ENCODE data around the gene TDG.

TDG gene

DNA sequence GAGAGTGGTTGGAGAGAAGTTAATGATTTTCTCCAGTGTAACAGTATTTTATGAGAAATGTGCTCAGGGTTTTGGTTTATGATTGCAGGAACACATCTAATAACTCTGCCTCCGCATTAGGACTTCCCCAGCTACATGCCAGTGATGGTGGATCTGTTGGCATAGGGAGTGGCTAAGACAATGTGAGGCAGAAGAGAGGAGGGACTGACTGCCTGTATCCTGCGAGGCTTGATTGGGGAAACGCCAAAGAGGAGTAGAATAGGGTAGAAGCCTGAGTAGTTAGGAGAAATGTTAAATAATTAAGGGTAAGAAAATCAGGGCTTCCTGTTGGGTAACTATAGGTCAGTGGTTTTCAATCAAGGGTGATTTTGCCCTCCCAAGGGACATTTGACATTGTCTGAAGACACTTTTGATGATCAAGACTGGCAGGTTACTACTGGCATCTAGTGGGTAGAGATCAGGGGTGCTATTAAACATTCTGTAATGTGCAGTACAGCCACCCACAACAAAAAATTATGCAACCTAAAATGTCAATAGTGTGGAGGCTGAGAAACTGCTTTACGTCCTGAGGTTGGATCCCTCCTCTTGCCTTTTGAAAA is 12.8 kb downstream of the TDG start:
- H3K4me1 ChIP-seq, result no peaks in the 10 kb centered on the region
- H3K9me3 ChIP-seq, result no peaks in the 10 kb centered on the region
- H3K27me3 ChIP-seq (ENCODE audit: low read depth), result no peaks in the 10 kb centered on the region
- in situ Hi-C loops (cut with MboI; ENCODE audit: low sequenced_read_pairs), result no loop called here
- DNase-seq (ENCODE audit: low spot score in 2 of 2), result no peak
- no peak overlapping the region for H3K4me3 ChIP-seq
- H3K36me3 ChIP-seq (replicated peaks), result peaks cover 57% of the 10 kb centered on the region

GRCh38 chr12:103986829-103987228 is 21.2 kb downstream of the TDG start:
- no peak for DNase-seq (ENCODE audit: low spot score in 2 of 2)
- H3K4me1 ChIP-seq, result no peaks in the 10 kb centered on the region
- no peak overlapping the region for H3K4me3 ChIP-seq
- no peaks in the 10 kb centered on the region for H3K9me3 ChIP-seq
- H3K27me3 ChIP-seq (ENCODE audit: low read depth), result no peaks in the 10 kb centered on the region
- peaks cover 60% of the 10 kb centered on the region for H3K36me3 ChIP-seq (replicated peaks)
- in situ Hi-C loops (cut with MboI; ENCODE audit: low sequenced_read_pairs), result no loop called here

DNA sequence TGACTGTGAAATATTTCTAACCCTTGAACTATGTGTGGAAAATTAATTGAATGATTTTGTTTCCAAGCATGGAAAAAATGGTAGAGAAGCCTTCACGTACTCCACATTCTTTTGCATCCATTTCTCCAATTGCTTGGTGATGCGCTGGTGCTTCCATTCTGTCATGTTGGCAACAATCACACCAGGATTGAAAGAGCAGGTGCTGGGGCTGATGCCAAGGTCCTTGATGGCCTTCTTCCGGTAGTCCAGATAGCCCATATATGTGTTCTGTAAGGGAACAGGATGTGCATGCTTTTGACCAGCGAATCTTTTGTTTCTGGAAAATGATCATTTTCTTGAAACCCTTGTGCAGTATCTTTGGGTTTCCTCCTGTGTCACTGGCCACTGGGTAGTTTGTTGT is 28.6 kb downstream of the TDG start:
- Histone ChIP-seq H3K27me3 (ENCODE audit: low read depth) (peaks cover 2% of the 10 kb centered on the region), H3K4me1 (no peaks in the 10 kb centered on the region), H3K36me3 (replicated peaks) (0 out of 2 replicates have a peak, but pooled peaks cover 5% of the 10 kb centered on the region), H3K4me3 (no peak overlapping the region), H3K9me3 (no peaks in the 10 kb centered on the region)
- no peak for DNase-seq (ENCODE audit: low spot score in 2 of 2)
- in situ Hi-C loops (cut with MboI; ENCODE audit: low sequenced_read_pairs), result no loop called here

- Histone ChIP-seq H3K4me3 (no peak overlapping the region), H3K27me3 (ENCODE audit: low read depth) (peaks cover 10% of the 10 kb centered on the region), H3K4me1 (no peaks in the 10 kb centered on the region), H3K36me3 (replicated peaks) (no peaks in the 10 kb centered on the region), H3K9me3 (no peaks in the 10 kb centered on the region)
- DNase-seq (ENCODE audit: low spot score in 2 of 2), result no peak
- in situ Hi-C loops (cut with MboI; ENCODE audit: low sequenced_read_pairs), result no loop called here
These were observed 30.9 kb downstream of the TDG start for GRCh38 chr12:103996595-103996994.

GRCh38 chr12:103997286-103997900 is 31.7 kb downstream of the TDG start:
- Histone ChIP-seq H3K9me3 (no peaks in the 10 kb centered on the region), H3K4me3 (no peak overlapping the region), H3K4me1 (no peaks in the 10 kb centered on the region), H3K27me3 (ENCODE audit: low read depth) (peaks cover 10% of the 10 kb centered on the region), H3K36me3 (replicated peaks) (no peaks in the 10 kb centered on the region)
- no peak for DNase-seq (ENCODE audit: low spot score in 2 of 2)
- in situ Hi-C loops (cut with MboI; ENCODE audit: low sequenced_read_pairs), result no loop called here

- no peak for DNase-seq (ENCODE audit: low spot score in 2 of 2)
- H3K36me3 ChIP-seq (replicated peaks), result no peaks in the 10 kb centered on the region
- no peaks in the 10 kb centered on the region for H3K9me3 ChIP-seq
- H3K27me3 ChIP-seq (ENCODE audit: low read depth), result peaks cover 14% of the 10 kb centered on the region
- in situ Hi-C loops (cut with MboI; ENCODE audit: low sequenced_read_pairs), result no loop called here
- no peak overlapping the region for H3K4me3 ChIP-seq
- no peaks in the 10 kb centered on the region for H3K4me1 ChIP-seq
These were observed 33.3 kb downstream of the TDG start for GRCh38 chr12:103998976-103999375.

DNA sequence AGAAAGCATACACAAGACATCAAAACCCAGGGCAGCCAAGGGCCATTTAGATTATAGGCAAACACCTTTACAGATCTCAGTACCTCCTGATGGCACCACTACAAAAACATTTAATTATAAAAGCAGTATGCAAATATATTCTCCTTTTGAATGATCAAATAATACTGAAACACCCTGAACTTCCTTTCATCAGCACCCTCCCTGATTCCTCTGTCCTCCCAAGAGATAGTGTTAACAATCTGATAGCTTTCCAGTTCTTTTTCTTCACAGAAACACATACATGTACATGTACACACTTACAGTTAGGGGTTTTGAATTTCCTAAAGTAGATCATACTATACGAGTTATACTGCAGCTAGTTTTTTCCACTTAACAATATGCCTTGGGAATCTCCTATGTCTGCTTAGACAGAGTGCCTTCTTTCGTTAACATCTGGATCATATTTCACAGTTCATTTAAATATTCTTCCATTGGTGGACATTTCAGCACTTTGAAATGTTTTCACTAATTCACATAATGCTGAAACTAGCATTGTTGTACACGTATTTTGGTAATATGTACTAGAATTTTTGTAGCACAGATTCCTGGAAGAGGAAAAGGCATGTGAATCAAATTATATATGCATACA is 35.2 kb downstream of the TDG start:
- Histone ChIP-seq H3K27me3 (ENCODE audit: low read depth) (peaks cover 13% of the 10 kb centered on the region), H3K4me3 (no peak overlapping the region), H3K4me1 (no peaks in the 10 kb centered on the region), H3K36me3 (replicated peaks) (no peaks in the 10 kb centered on the region), H3K9me3 (no peaks in the 10 kb centered on the region)
- no peak for DNase-seq (ENCODE audit: low spot score in 2 of 2)
- in situ Hi-C loops (cut with MboI; ENCODE audit: low sequenced_read_pairs), result no loop called here

DNA sequence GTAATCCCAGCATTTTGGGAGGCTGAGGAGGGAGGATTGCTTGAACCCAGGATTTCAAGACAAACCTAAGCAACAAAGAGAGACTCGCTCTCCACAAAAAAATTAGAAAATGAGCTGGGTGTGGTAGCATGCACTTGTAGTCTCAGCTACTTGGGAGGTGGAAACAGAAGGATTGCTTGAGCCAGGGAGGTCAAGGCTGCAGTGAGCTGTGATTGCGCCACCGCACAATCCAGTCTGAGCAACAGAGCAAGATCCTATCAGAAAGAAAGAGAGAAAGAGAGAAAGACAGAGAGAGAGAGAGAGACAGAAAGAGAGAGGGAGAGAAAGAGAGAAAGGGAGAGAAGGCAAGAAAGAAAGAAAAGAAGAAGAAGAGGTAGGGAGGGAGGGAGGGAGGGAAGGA is 37.0 kb downstream of the TDG start:
- H3K27me3 ChIP-seq (ENCODE audit: low read depth), result peaks cover 13% of the 10 kb centered on the region
- H3K9me3 ChIP-seq, result no peaks in the 10 kb centered on the region
- H3K36me3 ChIP-seq (replicated peaks), result no peaks in the 10 kb centered on the region
- H3K4me1 ChIP-seq, result no peaks in the 10 kb centered on the region
- DNase-seq (ENCODE audit: low spot score in 2 of 2), result no peak
- no peak overlapping the region for H3K4me3 ChIP-seq
- in situ Hi-C loops (cut with MboI; ENCODE audit: low sequenced_read_pairs), result no loop called here

- no peak overlapping the region for H3K4me3 ChIP-seq
- H3K36me3 ChIP-seq (replicated peaks), result no peaks in the 10 kb centered on the region
- peaks cover 13% of the 10 kb centered on the region for H3K27me3 ChIP-seq (ENCODE audit: low read depth)
- peaks cover 4% of the 10 kb centered on the region for H3K4me1 ChIP-seq
- H3K9me3 ChIP-seq, result no peaks in the 10 kb centered on the region
- in situ Hi-C loops (cut with MboI; ENCODE audit: low sequenced_read_pairs), result no loop called here
- DNase-seq (ENCODE audit: low spot score in 2 of 2), result no peak
These were observed 37.9 kb downstream of the TDG start for GRCh38 chr12:104003596-104003995.

GRCh38 chr12:104006929-104007328 is 41.3 kb downstream of the TDG start:
- in situ Hi-C loops (cut with MboI; ENCODE audit: low sequenced_read_pairs), result no loop called here
- Histone ChIP-seq H3K27me3 (ENCODE audit: low read depth) (0 out of 2 replicates have a peak, but pooled peaks cover 5% of the 10 kb centered on the region), H3K4me3 (no peak overlapping the region), H3K36me3 (replicated peaks) (no peaks in the 10 kb centered on the region), H3K4me1 (peaks cover 4% of the 10 kb centered on the region), H3K9me3 (no peaks in the 10 kb centered on the region)
- no peak for DNase-seq (ENCODE audit: low spot score in 2 of 2)

DNA sequence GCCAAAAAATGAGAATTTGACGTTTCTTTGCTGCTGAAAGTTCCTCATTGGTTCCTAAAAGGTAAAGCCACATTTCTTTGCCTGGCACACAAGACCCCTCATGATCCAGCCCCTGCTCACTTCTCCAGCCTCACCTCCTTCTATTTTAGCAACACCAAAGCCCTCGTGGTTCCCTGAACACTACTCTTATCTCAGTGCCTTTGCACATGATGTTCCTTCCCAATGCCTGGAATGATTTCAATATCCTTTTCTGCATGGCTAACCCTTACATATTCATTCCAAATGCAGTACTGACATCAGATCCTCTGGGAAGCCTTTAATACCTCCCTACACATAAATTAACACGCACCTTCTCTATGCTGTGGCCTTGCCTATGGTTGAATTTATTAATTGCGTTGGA is 44.4 kb downstream of the TDG start:
- H3K4me3 ChIP-seq, result no peak overlapping the region

DNA sequence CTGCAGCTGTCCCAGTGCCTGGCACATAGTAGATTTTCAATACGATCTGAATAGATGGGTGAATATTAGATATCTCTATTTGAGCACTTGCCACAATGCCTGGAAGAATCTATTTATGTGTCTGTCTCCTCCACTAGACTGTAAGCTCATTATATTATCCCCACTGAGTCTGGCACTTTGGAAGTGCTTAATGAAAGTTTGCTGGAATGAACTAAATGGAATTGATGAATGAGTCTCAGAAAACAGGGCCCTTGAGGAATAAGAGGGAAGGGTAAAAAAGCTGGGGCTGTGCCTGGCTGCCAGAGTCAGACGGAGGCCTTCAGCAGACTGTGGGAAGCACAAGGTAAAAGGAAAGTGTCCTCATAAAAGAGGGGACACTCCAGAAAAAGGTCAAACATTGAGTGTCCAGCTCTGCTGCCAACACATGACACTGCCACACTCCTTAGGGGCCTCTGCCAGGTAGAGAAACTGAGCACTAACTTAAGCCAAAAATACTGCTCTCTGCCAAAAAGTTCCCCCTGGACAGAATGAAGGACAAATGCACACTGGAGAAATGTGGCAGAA is 45.0 kb downstream of the TDG start:
- Histone ChIP-seq H3K36me3 (replicated peaks) (no peaks in the 10 kb centered on the region), H3K4me1 (peaks cover 4% of the 10 kb centered on the region), H3K4me3 (no peak overlapping the region), H3K27me3 (ENCODE audit: low read depth) (no peaks in the 10 kb centered on the region), H3K9me3 (no peaks in the 10 kb centered on the region)
- DNase-seq (ENCODE audit: low spot score in 2 of 2), result no peak
- in situ Hi-C loops (cut with MboI; ENCODE audit: low sequenced_read_pairs), result no loop called here

More for the DNA sequence above, 44.4 kb downstream of the TDG start:
- H3K4me1 ChIP-seq, result peaks cover 4% of the 10 kb centered on the region
- H3K9me3 ChIP-seq, result no peaks in the 10 kb centered on the region
- H3K27me3 ChIP-seq (ENCODE audit: low read depth), result no peaks in the 10 kb centered on the region
- DNase-seq (ENCODE audit: low spot score in 2 of 2), result no peak
- H3K36me3 ChIP-seq (replicated peaks), result no peaks in the 10 kb centered on the region
- in situ Hi-C loops (cut with MboI; ENCODE audit: low sequenced_read_pairs), result no loop called here

DNA sequence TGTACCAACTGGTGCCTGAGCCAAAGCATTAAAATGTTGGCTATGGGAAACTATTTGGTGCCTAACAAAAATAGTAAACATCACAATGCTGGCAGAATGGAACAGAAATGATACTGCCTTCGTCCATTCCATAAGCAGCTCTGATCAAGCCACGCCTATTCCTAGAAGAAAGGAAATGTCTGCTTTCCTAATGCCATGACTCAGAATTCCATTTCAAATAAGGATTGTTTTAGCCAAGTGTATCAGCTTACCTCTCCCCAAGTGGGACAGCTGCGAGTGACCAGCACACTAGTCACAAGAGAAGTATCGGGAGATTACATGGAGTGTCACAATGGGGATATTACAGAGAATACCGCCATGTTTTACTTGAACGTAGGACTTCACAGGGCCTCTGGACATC is 45.6 kb downstream of the TDG start:
- DNase-seq (ENCODE audit: low spot score in 2 of 2), result no peak
- in situ Hi-C loops (cut with MboI; ENCODE audit: low sequenced_read_pairs), result no loop called here
- no peaks in the 10 kb centered on the region for H3K27me3 ChIP-seq (ENCODE audit: low read depth)
- H3K4me1 ChIP-seq, result peaks cover 4% of the 10 kb centered on the region
- H3K36me3 ChIP-seq (replicated peaks), result no peaks in the 10 kb centered on the region
- H3K4me3 ChIP-seq, result no peak overlapping the region
- H3K9me3 ChIP-seq, result no peaks in the 10 kb centered on the region

GRCh38 chr12:104012331-104012730 is 46.7 kb downstream of the TDG start:
- DNase-seq (ENCODE audit: low spot score in 2 of 2), result no peak
- Histone ChIP-seq H3K9me3 (no peaks in the 10 kb centered on the region), H3K4me1 (peaks cover 4% of the 10 kb centered on the region), H3K4me3 (no peak overlapping the region), H3K27me3 (ENCODE audit: low read depth) (no peaks in the 10 kb centered on the region), H3K36me3 (replicated peaks) (no peaks in the 10 kb centered on the region)
- in situ Hi-C loops (cut with MboI; ENCODE audit: low sequenced_read_pairs), result no loop called here
